Measurements from ENCODE around the gene AKAP8.

Gene AKAP8

DNA sequence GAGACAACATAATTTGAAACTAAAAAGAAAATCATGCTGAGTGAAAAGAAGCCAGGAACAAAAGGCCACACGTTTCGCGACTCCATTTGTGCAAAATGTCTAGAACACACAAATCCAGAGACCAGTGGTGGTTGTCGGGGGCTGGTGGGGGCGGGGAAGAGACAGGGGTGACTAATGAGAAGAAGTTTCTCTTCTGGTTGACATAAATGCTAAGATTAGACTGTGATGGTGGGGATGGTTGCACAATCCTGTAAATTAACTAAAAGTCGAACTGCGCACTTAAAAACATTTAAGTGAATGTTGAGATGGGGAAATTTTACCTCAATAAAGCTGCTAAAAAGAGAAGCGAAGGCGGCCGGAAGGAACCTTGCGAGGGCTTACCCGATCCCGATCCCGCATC is 7.1 kb downstream of the AKAP8 start:
- TF ChIP-seq, protein P1, sequence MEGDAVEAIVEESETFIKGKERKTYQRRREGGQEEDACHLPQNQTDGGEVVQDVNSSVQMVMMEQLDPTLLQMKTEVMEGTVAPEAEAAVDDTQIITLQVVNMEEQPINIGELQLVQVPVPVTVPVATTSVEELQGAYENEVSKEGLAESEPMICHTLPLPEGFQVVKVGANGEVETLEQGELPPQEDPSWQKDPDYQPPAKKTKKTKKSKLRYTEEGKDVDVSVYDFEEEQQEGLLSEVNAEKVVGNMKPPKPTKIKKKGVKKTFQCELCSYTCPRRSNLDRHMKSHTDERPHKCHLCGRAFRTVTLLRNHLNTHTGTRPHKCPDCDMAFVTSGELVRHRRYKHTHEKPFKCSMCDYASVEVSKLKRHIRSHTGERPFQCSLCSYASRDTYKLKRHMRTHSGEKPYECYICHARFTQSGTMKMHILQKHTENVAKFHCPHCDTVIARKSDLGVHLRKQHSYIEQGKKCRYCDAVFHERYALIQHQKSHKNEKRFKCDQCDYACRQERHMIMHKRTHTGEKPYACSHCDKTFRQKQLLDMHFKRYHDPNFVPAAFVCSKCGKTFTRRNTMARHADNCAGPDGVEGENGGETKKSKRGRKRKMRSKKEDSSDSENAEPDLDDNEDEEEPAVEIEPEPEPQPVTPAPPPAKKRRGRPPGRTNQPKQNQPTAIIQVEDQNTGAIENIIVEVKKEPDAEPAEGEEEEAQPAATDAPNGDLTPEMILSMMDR (conservative IDR thresholded peaks at IDR 0.05): no peak
- TF ChIP-seq ZFX (IDR thresholded peaks at IDR 0.05): no peak
- no peak overlapping the region for H3K27ac ChIP-seq

DNA sequence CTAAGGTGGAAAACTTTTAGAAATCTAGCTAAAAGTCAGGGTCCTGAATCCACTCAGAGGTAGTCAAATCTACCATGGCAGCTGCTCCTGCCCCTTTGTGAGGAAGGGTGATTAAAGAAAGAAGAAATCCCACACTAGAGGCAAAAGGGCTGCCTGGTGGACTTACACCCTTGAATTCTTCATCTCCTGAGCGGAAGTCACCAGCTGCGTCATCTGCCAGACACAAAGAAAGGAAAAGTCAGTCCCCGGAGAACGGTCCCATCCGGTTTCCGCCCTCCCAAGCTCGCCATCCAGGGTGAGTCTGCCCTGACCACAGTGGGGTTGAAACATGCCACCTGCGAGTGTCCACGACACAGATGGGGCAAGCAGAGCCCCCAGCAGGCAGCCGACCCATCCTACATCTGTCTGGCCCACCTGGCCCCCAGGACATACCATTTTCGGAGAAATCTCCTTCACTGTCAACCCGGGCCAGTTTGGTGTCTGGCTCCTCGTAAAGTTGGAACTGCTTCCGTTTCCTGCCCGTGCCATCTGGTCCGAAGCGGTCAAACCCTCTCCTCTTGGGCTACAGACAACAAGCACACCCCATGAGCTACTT is 7.7 kb downstream of the AKAP8 start:
- no peak overlapping the region for H3K27ac ChIP-seq
- TF ChIP-seq, protein P1 (conservative IDR thresholded peaks at IDR 0.05): no peak
- TF ChIP-seq ZFX (IDR thresholded peaks at IDR 0.05): no peak

DNA sequence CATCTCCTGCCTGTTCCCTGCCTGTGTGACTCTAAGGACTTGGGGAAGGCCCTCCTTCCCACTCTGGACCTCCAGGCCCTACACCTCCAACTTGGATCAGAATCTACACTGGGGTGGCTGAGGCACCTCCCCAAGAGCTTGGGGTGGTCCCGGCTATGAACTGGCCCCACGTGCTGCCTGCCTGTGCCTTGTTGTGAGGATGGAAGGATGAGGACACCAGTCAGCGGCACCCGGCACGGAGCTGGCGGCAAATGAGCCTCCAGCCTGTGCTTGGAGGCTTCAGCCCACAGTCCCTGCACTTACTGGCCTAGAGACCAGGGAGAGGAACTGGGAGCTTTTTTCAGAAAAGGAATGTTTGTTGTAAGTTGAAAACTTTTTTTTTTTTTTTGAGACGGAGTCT is 8.5 kb downstream of the AKAP8 start:
- TF ChIP-seq, protein P1 (conservative IDR thresholded peaks at IDR 0.05): no peak
- no peak for TF ChIP-seq ZFX (IDR thresholded peaks at IDR 0.05)
- H3K27ac ChIP-seq: no peak overlapping the region

DNA sequence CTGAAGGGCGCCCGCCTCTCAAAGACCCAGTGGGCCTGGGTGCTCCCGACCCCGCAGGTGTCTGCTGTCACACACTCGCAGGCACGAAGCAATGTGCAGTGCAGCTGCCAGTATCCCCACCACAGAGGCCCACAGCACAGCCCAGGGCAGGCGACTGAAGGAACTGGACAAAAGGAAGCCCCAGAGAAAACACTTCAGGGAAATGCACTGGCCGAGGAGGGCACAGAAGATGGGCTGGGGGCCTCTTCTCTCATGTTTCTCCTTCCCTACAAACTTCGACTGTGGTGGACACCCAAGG is 10.0 kb downstream of the AKAP8 start:
- no peak overlapping the region for H3K27ac ChIP-seq
- TF ChIP-seq ZFX (IDR thresholded peaks at IDR 0.05): no peak
- TF ChIP-seq, protein P1 (conservative IDR thresholded peaks at IDR 0.05): no peak

DNA sequence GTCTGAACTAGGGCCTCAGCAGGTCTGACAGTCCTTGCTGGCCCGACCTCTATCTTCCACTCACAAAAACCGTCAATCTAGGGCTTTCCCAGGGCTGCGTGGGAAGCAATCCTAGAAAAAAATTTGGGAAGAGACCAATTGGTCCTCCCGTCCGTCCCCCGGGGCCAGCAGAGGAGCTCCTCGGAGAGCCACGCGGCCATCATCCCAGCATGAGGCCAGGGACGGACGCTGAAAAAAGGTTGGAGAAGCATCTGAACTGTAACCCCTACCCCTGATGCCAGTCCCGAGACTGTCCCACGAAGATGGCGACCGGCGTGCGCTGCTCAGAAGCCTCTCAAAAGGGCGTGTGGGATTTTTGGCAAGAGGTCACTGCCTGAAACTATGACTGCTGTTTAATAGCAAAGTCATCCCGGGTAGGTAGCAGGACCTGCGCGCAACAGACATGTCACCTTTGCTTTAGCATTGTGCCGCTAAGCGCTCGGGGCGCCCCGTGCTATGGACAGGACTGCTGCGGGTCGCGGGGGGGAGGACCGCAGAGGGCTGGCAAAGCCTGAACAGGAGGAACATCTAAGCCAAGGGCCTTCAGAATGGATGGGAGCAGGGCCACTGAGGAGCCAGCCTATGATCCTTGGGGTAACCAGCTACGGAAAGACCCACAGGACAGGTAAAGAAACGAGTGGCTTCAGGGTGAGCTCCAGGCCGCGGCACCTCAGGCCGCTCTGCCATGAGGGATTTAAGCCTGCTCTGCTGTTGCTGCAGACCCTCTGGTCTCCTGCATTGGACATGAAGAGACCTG is 10.6 kb downstream of the AKAP8 start:
- H3K27ac ChIP-seq: no peak overlapping the region
- no peak for TF ChIP-seq ZFX (IDR thresholded peaks at IDR 0.05)
- TF ChIP-seq, protein P1 (conservative IDR thresholded peaks at IDR 0.05): no peak

DNA sequence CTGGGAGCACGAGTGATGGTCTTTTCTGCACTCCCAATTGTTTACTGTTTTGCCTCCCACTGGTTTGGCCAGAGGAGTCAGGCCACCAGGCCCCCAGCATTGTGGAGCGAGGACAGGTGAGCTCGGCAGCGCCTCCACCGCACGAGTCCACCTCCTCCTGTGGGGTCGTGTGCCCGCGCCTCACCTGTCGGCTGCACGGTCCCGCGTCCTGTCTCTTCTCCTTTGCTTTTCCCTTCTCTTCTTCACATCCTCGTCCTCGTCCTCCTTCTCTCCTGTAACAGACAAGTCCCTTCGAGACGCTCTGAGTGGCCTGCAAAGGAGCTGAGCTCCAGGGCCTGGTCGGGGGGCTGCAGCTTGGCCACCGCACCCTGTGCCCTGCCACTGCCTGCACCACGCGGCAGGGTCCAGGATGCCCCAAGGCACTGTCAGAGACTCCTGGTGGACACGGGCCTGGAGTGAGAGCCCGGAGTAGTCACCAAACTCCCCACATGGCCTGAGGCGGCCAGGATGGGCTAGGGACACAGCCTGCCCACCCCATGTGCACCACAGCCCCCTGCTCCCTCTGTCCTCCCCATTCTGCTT is 11.4 kb downstream of the AKAP8 start:
- H3K27ac ChIP-seq: no peak overlapping the region
- TF ChIP-seq, protein P1 (conservative IDR thresholded peaks at IDR 0.05): no peak
- TF ChIP-seq ZFX (IDR thresholded peaks at IDR 0.05): no peak

DNA sequence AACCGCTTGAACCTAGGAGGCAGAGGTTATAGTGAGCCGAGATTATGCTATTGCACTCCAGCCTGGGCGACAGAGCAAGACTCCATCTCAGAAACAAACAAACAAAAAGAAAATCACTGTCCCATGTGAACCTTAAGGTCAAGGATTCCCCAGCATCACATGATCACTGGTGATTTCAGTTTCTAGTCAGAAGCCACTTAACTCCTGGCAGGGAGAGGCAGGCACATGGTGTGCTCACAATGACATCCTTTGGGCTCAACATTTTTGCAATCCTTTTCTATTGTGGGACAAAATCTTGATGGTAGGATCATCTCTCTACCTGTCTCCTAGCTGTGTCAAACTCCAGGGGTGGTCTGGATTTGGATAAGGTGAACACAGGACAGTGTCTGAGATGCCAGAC is 12.1 kb downstream of the AKAP8 start:
- H3K27ac ChIP-seq: no peak overlapping the region

More for the DNA sequence above, 12.1 kb downstream of the AKAP8 start:
- no peak for TF ChIP-seq ZFX (IDR thresholded peaks at IDR 0.05)
- TF ChIP-seq, protein P1 (conservative IDR thresholded peaks at IDR 0.05): no peak

Data from C4-2B (cell line).